ENCODE results near the gene VPS39.

The VPS39 gene

DNA sequence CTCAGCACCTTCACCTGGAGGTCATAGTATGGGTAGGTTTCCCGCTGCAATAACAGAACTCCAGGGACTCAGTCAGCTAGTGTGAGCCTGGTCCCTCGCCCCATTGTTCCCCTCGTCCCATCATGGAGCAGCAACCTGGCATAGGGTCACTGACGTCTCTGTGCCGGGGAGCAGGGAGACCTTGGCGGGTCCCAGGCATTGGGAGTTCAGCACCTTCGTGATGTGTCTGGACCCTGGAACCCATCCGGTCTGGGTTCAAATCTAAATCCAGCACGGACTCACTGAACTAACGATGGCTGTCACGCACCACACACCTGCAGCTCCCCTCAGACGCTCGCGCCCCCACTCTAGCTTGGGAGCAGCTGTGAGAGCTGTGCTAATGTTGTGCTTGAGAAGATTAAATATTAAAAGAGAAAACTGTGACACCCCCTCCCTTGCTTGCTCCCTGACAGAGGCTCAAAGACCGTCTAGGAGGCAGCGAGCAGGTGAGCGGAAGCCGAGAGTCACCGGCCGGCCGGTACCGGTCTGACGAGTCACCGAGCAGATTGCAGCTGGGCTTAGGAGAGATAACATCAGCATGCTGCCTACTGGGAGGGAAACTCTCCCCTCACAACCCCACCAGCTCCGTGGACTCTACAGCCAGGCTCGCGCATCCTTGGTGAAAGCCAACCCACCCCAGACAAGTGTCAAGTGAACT lies 52.4 kb downstream of the VPS39 start:
- ChIA-PET POLR2A (interaction anchor here (0.9 kb wide), 1 partner anchor 183 kb away, joined by 3 read pairs; the partner anchor contains the start of gene EHD4), CTCF (no interaction called here)
- DNase-seq (ENCODE audit: extremely low spot score), result no peak
- TF ChIP-seq FOXM1 (IDR thresholded peaks at IDR 0.05; ENCODE audit: borderline replicate concordance), result no peak
- no peak for TF ChIP-seq ARNT (IDR thresholded peaks at IDR 0.05)
- TF ChIP-seq FOXA1 (IDR thresholded peaks at IDR 0.05), result no peak
- no peak for TF ChIP-seq SUZ12 (IDR thresholded peaks at IDR 0.05)
- TF ChIP-seq, protein P1, sequence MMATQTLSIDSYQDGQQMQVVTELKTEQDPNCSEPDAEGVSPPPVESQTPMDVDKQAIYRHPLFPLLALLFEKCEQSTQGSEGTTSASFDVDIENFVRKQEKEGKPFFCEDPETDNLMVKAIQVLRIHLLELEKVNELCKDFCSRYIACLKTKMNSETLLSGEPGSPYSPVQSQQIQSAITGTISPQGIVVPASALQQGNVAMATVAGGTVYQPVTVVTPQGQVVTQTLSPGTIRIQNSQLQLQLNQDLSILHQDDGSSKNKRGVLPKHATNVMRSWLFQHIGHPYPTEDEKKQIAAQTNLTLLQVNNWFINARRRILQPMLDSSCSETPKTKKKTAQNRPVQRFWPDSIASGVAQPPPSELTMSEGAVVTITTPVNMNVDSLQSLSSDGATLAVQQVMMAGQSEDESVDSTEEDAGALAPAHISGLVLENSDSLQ (IDR thresholded peaks at IDR 0.05), result no peak
- no peak for TF ChIP-seq L3MBTL2 (conservative IDR thresholded peaks at IDR 0.05)
- TF ChIP-seq TARDBP (IDR thresholded peaks at IDR 0.05), result no peak

DNA sequence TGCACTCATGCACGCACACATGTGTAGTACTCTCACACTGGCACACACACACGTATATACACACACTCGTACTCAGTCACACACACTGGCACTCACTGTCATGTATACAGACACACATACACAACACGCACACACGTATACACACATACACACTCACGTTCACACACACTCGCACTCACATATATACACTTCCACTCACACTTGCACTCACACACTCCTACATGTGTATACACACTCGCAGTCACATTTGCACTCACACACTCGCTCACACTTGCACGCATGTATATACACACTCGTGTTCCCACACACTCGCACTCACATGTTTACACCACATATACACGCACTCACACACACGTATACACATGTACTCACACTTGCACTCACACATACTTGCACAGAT lies 53.1 kb downstream of the VPS39 start:
- no peak for DNase-seq (ENCODE audit: extremely low spot score)
- ChIA-PET POLR2A (no interaction called here), CTCF (interaction anchor here (0.9 kb wide), 1 partner anchor 17 kb away, joined by 3 read pairs; no protein-coding TSS in a partner anchor)
- TF ChIP-seq NFRKB (IDR thresholded peaks at IDR 0.05) (no peak), SP1 (IDR thresholded peaks at IDR 0.05) (no peak), CTBP1 (IDR thresholded peaks at IDR 0.05; ENCODE audit: borderline replicate concordance) (no peak)

DNA sequence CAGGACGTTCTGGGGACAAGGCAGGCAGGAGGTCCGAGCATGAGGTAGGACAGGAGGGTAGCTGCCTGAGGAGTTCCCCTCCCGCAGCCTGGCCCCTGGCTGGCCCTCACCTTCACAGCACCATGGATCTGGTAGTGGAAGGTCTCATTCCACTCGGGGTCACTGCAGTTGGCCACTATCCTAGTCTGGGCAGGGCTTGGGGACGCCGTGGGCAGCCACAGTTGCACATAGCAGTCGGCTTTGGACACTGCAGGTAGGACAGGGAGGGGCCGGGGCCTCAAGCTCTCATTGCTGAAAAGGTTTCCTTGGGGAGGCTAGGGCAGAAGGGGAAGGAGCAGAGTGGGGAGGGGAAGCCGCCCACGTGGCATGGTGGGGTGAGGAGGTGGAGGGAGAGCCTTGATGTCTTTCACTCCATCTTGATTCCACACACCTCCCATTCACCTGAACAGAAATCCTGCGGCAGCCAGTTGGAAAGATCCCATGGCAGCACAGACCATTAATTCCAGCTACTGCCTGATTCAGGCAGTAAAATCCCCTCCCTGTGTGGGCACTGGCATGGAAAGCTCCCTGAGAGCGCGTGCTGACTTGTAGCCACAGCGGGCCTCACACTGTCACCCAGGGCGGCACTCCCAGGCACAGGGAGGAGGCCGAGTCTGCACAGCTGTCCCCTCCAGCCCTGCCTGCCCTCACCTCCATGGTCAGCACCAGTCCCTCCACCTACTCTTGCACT lies 53.7 kb downstream of the VPS39 start:
- ChIA-PET CTCF (interaction anchor here (0.9 kb wide), 1 partner anchor 16 kb away, joined by 3 read pairs; no protein-coding TSS in a partner anchor), POLR2A (no interaction called here)
- no peak for DNase-seq (ENCODE audit: extremely low spot score)
- no peak for TF ChIP-seq FOXA1 (IDR thresholded peaks at IDR 0.05)
- TF ChIP-seq SUZ12 (IDR thresholded peaks at IDR 0.05), result no peak
- TF ChIP-seq TARDBP (IDR thresholded peaks at IDR 0.05), result no peak
- no peak for TF ChIP-seq ELF4 (IDR thresholded peaks at IDR 0.05)
- no peak for TF ChIP-seq HDGF (IDR thresholded peaks at IDR 0.05; ENCODE audit: borderline replicate concordance)
- no peak for TF ChIP-seq LEF1 (IDR thresholded peaks at IDR 0.05; ENCODE audit: borderline replicate concordance)
- no peak for TF ChIP-seq L3MBTL2 (conservative IDR thresholded peaks at IDR 0.05)
- TF ChIP-seq BHLHE40 (IDR thresholded peaks at IDR 0.05; ENCODE audit: borderline replicate concordance), result no peak
- TF ChIP-seq ZNF384 (IDR thresholded peaks at IDR 0.05), result no peak
- TF ChIP-seq NFRKB (IDR thresholded peaks at IDR 0.05), result no peak
- no peak for TF ChIP-seq FOXK2 (IDR thresholded peaks at IDR 0.05)
- TF ChIP-seq CTBP1 (IDR thresholded peaks at IDR 0.05; ENCODE audit: borderline replicate concordance), result no peak
- TF ChIP-seq ARNT (IDR thresholded peaks at IDR 0.05), result no peak
- no peak for TF ChIP-seq SP1 (IDR thresholded peaks at IDR 0.05)
- no peak for TF ChIP-seq FOXM1 (IDR thresholded peaks at IDR 0.05; ENCODE audit: borderline replicate concordance)

DNA sequence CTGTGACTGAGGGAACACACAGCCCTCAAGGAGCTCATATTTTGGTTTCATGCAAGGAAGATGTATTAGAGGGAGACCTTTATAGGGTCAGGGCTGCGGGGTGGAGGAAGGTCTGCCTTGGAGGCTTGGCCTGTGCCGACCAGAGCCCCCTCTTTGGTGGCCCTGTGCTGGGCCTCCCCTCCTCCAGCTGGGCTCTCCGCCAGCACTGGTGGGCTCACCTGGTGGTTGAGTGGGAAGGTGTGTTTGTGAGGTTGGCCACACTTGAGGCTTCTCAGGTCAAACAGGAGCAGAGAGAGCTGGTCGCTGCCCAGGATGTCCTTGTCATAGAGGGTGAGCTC lies 54.3 kb downstream of the VPS39 start:
- POLR2A ChIA-PET, result no interaction called here
- CTCF ChIA-PET, result no interaction called here
- TF ChIP-seq ZNF384 (IDR thresholded peaks at IDR 0.05) (no peak), L3MBTL2 (conservative IDR thresholded peaks at IDR 0.05) (no peak), SUZ12 (IDR thresholded peaks at IDR 0.05) (no peak), FOXK2 (IDR thresholded peaks at IDR 0.05) (no peak), CTBP1 (IDR thresholded peaks at IDR 0.05; ENCODE audit: borderline replicate concordance) (no peak), ARNT (IDR thresholded peaks at IDR 0.05) (no peak), ELF4 (IDR thresholded peaks at IDR 0.05) (no peak), SP1 (IDR thresholded peaks at IDR 0.05) (no peak)
- DNase-seq (ENCODE audit: extremely low spot score), result no peak

DNA sequence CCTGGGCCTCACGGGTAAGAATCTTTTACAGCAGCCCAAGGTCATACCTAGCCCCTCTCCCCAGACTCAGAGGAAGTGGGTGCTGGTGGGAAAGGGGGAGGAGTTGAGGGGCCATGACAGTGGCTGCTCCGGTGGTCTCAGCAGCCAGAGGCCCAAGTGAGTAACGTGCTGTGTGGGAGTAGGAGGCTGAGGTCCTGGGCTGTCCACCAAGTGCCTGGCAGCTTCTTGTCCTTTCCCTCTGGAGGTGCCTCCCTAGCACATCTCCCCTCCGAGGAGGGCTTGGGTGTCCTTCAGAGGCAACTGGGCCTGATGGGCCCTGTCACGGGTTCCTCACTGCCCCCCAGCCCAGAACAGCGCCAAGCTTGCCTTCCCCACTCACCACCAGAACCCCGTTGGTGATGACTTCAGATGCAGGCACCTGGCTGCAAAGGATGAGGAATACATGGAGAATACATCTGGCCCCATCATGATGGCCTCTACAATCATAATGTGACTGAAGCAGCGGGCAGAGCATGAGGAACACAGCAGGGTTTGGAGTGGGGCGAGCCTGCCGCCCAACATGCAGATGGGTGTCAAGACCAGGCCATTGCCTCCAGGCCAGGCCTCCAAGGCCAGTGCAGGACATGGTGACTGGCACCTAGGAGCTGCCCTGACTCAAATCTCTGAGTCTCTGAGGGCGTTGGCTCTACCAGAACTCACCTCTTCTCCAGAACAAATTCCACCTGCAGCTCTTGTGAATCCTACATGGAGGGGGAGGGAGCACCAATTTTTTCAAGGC lies 55.0 kb downstream of the VPS39 start:
- POLR2A ChIA-PET, result no interaction called here

DNA sequence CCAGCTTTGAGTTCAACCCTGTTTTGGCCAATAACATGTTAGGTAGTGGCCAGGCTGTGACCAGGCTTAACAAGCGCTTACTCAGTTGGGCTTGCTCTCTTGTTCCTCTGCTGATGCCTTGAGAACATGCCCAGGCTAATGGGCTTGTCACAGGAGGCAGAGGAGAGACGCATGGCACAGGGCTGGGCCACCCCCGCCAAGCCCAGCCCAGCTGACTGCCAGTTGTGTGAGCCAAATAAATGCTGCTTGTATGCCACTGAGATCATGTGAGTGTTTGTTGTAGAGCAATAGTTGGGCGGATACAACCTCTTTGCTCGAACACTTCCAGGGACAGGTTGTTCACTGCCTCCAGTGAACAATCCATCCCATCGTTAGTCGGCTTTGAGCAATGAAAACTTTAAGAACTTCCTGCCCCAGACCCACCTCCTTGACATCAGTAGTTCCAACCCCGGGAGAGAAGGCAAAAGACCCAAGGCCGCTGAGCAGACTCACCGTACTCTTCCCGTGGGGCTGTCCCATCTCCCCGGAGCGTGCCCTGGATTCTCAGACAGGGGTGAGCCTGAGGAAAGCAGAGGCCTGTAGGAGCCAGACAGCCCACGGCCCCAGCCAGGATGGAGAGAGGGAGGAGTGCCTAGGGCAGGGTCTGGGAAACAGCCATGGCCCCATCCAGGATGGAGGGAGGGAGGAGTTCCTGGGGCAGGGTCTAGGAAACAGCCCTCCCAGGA lies 55.7 kb downstream of the VPS39 start:
- no peak for DNase-seq (ENCODE audit: extremely low spot score)
- POLR2A ChIA-PET, result no interaction called here

More for the DNA sequence above, 55.0 kb downstream of the VPS39 start:
- CTCF ChIA-PET, result no interaction called here
- no peak for DNase-seq (ENCODE audit: extremely low spot score)
- TF ChIP-seq NFRKB (IDR thresholded peaks at IDR 0.05), result no peak
- no peak for TF ChIP-seq SUZ12 (IDR thresholded peaks at IDR 0.05)
- TF ChIP-seq ELF4 (IDR thresholded peaks at IDR 0.05), result no peak
- TF ChIP-seq, protein P1 (IDR thresholded peaks at IDR 0.05), result no peak
- no peak for TF ChIP-seq FOXK2 (IDR thresholded peaks at IDR 0.05)
- TF ChIP-seq CTBP1 (IDR thresholded peaks at IDR 0.05; ENCODE audit: borderline replicate concordance), result no peak
- no peak for TF ChIP-seq ZNF384 (IDR thresholded peaks at IDR 0.05)
- no peak for TF ChIP-seq ARNT (IDR thresholded peaks at IDR 0.05)

More for the DNA sequence above, 55.7 kb downstream of the VPS39 start:
- CTCF ChIA-PET, result no interaction called here
- no peak for TF ChIP-seq ZNF384 (IDR thresholded peaks at IDR 0.05)
- no peak for TF ChIP-seq LEF1 (IDR thresholded peaks at IDR 0.05; ENCODE audit: borderline replicate concordance)
- no peak for TF ChIP-seq BHLHE40 (IDR thresholded peaks at IDR 0.05; ENCODE audit: borderline replicate concordance)
- no peak for TF ChIP-seq ARNT (IDR thresholded peaks at IDR 0.05)
- TF ChIP-seq ELF4 (IDR thresholded peaks at IDR 0.05), result no peak
- TF ChIP-seq FOXM1 (IDR thresholded peaks at IDR 0.05; ENCODE audit: borderline replicate concordance), result no peak
- TF ChIP-seq SP1 (IDR thresholded peaks at IDR 0.05), result no peak
- TF ChIP-seq TARDBP (IDR thresholded peaks at IDR 0.05), result no peak
- no peak for TF ChIP-seq HDGF (IDR thresholded peaks at IDR 0.05; ENCODE audit: borderline replicate concordance)
- TF ChIP-seq, protein P1 (IDR thresholded peaks at IDR 0.05), result no peak
- TF ChIP-seq NFRKB (IDR thresholded peaks at IDR 0.05), result no peak
- no peak for TF ChIP-seq FOXA1 (IDR thresholded peaks at IDR 0.05)
- no peak for TF ChIP-seq L3MBTL2 (conservative IDR thresholded peaks at IDR 0.05)

All from HEK293T (cell line).